PC-3 (cell line): ENCODE results near the gene FN3K.

Source experiments
- CTCF ChIP-seq: fragments of 300-600 bp; sonication (generic); conservative IDR thresholded peaks from 2 replicates; pipeline ENCODE4 v1.5.1; 2017; ENCODE audit warnings: antibody characterized with exemption, low read depth, mild to moderate bottlenecking, low read length
- EZH2 ChIP-seq: fragments of 300-600 bp; sonication (generic); IDR thresholded peaks from one replicate; pipeline ENCODE4 v1.6.1; 2017; ENCODE audit warnings: antibody characterized with exemption, mild to moderate bottlenecking, low read length; ENCODE audit not compliant: unreplicated experiment
- EZH2phosphoT487 ChIP-seq: fragments of 300-600 bp; sonication (generic); IDR thresholded peaks from 2 replicates; pipeline ENCODE4 v1.6.1; 2018; ENCODE audit warnings: mild to moderate bottlenecking, antibody characterized with exemption, low read length, borderline replicate concordance

GRCh38 chr17:82705756-82706155, 29.7 kb upstream of the FN3K start:
- TF ChIP-seq EZH2 (no peak), CTCF (no peak), EZH2phosphoT487 (no peak)
